DMS79 treated with DMSO at 0.1 percent for 48 hours (cell line): ENCODE measurements around the gene RFX5.
A peak's percentile ranks its signal among the peaks of the same experiment; 100 is the strongest.
"Not testable (repeated sequence)": the region's sequence is repeated elsewhere in the genome, so short reads cannot be mapped to it uniquely, and the experiment has no call there.

Source experiments
- DNase-seq: peaks from one replicate; lab custom pipeline; 2025; lab: John Stamatoyannopoulos, UW

Gene RFX5

DNA sequence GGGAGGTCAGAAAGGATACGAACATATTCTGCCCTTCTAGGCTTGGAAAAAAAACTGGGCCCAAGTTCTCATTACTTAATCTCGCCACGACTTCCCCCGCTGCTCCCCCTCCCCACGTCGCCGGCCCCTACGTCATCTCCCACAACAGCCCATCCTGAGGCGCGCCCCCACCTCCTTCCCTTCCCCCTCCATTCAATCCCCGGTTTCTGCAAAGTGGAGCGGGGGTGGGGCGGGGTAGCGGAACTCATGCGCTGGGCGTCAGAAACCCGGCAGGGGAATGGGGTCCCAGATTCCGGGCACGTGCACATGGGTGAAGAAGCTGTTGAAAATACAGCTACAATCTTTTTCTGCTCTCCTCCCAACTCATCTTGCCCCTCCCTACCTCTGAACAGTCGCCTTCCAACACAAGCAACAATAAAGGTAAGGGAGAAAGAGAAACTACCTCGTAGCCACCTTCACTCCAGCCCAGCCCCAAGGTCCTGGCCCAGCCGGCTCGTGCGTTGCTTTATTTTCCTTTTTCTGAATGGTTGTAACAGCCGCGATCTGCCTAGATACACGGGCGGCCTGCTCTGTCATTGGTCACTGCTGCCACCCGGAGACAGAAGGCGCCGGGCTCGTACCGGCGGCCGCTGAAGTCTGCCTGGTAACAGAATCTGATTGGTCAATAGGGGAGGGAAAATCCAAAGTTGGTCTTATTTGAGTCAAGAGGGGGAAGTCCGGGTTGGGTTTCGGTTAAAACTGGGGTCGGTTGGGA is at the start of gene RFX5:
TSS of gene RFX5 (minus strand) at position 484 of the 754 bp plus-strand sequence. CDS start 932 bp downstream, outside the sequence.
- peak; percentile 97 for DNase-seq

DNA sequence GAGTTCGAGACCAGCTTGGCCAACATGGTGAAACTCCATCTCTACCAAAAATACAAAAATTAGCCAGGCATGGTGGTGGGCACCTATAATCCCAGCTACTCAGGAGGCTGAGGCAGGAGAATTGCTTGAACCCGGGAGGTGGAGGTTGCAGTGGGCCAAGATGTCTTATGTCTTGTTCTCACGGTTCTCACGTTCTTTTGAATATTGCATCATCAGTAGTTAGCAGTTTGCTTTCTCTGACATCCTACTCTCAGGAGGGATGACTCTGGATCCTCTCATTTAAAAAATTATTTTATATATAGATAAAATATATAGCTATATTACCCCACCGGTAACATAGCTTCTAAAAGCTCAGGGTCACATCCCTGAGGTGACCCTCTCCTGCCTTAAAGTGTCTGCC is 49.2 kb upstream of the RFX5 start:
- not testable (repeated sequence) for DNase-seq

DNA sequence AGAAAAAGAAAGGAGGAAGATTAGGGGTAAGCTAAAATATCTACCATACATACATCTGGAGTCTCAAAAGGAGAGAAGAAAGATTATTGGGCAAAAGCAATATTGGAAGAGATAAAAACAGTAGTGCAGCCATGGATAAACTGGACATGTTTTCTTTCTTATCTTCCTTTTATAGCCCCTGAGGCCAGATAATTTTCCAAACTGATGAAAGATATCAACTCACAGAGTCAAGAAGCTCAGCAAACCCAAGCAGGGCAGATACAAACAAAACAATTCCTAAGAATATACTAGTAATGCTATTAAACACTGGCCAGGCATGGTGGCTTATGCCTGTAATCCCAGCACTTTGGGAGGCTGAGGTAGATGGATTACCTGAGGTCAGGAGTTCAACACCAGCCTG is 46.5 kb upstream of the RFX5 start:
- DNase-seq = no peak

DNA sequence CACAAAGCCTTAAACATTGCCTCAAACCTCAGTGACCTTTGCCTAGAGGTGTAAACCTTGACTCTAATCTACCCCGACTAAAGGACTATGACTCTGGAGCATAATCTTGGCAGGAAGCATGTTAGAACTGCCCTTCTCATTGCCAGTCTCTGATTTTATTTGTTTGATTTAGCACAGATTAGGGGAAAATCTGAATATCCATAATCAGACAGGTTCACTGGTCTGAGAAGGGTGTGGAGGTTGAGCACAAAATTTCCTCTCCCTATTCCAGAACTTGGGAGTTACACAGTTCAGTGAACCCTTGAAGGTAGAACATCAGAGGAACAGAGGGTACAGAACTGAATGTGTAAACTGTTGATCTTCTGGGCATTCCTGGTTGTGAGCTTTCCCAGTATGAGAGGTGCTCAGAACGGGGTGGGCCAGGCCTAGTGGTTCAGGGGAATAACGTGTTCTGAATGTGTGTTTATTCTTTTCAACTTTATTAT is 44.1 kb upstream of the RFX5 start:
- no peak for DNase-seq

DNA sequence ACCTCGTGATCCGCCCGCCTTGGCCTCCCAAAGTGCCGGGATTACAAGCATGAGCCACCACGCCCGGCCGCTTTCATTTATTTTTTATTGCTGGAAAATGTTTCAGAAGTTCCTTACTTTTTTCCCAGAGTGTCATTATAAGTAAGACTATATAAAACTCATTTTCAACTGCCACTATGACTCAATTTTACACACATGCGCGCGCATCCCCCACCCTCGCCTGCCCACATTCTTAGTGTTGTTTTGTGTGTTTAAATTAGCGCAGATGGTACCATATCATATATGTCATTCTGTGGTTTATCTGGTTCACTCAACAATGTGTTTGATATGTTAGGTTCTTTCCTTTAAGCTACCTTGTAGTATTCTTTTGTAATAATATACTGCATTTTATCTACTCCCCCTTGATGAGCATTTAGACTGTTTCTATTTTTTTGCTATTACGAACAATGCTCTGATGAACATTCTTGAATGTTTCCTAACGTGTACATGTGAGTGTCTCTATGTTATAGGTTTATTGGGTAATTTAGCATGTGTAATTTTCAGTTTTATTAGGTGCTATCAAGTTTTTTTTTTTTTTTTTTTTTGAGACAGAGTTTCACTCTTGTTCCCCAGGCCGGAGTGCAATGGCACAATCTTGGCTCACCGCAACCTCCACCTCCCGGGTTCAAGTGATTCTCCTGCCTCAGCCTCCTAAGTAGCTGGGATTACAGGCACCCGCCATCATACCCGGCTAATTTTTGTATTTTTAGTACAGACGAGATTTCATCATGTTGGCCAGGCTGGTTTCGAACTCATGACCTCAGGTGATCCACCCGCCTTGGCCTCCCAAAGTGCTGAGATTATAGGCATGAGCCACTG is 43.4 kb upstream of the RFX5 start:
- not testable (repeated sequence) for DNase-seq

DNA sequence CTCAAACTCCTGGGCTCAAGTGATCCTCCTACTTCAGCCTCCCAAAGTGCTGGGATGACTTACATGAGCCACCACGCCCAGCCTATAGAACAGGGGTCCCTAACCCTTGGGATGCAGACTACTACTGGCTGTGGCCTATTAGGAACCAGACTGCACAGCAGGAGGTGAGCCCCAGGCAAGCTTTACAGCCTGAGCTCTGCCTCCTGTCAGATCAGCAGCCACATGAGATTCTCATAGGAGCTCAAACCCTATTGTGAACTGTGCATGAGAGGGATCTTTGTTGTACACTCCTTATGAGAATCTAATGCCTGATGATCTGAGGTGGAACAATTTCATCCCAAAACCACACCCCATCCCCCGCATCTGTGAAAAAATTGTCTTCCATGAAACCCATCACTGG is 39.0 kb upstream of the RFX5 start:
- no peak for DNase-seq

DNA sequence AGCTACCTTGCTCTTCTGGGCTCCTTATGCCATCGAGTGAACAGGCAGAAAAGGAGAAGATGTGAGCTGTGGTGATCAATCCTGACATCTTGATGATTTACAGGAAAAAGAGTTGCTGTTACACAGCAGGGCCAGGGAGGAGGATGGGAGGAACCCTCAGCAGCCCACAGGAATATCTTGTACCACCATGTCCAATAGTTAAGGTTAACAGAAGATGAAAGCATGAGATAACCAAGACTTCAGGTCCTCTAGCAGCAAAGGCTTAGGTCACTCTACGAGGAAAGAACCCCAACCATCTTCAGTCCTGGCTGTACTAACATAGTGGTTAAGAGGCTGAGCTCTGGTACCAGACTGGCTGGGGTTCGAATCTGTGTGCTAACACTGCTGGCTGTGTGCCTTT is 37.5 kb upstream of the RFX5 start:
- no peak for DNase-seq

DNA sequence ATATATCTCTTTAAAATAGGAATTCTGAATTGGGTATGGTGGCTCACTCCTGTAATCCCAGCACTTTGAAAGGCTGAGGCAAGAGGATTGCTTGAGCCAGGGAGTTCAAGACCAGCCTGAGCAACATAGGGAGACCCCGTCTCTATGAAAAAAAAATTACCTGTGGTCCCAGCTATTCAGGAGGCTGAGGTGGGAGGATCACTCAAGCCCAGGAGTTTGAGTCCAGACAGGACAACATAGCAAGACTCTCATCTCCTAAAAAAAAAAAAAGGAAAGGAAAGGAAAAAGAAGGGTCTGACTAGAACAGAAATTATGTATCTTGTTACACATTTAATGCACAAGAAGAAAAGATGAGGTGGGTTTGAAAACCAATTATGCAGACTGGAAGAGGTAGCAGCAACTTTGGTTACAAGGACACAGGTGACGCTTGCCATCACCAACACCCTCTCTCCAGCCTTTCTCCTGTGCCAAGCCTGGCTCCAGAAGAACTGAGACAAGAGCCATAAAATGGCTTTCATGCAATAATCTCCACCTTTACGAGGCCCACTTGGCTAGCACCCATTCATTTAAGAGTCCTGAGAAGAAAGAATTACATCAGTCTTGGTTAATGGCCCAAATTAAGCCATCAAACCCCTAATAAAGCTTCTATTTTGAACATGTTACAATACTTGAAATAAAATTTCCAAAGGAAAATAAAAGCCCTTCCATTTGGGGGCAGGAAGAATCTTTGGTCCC is 30.3 kb upstream of the RFX5 start:
- peak; percentile 99 for DNase-seq

DNA sequence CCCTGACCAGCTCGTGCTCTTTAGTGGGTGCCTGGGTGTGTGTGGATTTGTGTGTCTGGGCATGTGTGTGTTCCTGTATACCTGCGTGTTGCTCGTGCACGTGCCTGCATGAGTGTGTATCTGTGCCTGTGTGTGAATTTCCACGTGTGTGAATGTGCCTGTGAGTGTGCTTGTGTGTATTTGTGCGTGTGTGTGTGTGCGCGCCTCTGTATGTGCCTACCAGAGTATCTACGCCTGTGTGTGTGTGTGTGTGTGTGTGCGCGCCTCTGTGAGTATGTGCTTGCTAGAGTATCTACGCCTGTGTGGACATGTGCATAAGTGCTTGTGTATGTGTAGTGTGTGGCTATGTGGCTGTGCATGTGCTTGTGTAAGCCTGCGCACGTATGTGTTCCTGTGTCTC is 26.1 kb upstream of the RFX5 start:
- no peak for DNase-seq

DNA sequence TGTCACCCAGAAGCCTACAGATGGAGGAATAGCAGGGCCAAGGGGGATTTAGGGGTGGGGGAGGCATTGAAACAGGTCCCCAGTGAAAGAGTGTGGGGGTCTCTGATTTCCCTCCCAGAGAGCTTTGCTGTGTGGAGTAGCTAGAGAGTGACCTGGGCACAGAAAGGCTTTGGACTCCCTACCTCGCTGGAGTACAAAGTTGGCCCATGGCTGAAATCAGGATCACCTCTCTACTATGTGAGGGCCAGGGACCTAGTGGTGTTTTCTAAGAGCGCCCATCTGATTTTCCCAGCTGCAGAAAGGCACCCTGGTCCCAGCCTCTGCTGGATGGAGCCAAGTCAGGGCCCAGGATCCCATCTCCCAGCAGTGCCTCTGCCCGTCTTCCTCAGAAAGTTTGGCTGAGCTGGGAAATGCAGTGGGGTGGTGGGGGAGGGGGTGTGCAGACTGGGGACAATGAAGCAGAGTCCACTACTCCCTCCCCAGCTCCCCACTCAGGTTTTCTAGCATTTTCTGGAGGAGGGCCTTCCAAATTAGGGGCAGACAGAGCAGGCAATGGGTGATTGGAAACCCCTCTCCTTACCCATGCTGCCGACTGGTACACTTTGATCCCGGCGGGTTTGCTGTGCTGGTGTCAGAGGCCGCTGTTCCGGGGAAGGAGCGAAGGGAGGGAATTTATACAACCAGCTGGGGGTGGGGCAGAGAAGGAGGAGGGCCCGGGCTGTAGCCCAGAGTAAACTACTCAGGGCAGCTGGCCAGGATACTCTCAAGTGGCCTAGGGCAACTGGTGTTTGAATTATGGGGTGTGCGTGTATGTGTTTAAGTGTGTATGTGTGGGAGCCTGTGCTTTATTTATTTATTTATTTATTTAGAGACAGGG is 25.2 kb upstream of the RFX5 start, which contains the start of gene SELENBP1:
TSS of gene SELENBP1 (minus strand) at position 648 of the 877 bp plus-strand sequence. CDS start at position 584, 64 bp downstream.
- DNase-seq = peak; percentile 92

DNA sequence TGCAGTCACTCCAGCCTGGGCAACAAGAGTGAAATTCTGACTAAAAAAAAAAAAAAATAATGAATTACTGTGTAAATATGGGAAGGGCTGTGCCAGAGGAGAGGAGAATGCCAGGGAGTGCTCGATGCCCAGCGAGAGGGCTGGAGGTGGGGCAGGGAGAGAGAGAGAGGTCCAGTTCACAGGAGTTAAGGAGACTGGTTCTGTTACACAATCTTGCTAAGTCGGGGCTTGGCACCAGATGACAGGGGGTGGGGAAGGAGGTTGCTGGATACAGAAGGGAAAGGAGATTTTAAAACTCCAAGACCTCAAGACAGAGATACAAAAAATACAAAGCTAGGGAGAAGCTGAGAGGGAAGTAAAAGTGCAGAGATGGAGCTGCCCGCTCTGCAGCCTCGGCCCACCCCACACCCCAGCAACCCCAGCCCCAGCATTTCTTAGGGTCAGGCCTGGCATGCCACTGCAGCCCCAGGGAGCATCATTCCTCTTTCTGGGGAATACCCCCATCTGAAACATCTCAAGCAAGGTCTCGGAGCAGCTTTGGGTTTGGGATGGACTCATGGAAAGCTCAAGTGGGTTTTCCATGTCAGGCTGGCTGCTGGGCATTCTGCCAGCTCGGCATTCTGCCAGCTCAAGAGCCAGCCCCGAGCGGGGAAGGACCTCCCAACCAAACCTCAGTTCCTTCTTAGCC is 24.5 kb upstream of the RFX5 start:
- peak; percentile 78 for DNase-seq

DNA sequence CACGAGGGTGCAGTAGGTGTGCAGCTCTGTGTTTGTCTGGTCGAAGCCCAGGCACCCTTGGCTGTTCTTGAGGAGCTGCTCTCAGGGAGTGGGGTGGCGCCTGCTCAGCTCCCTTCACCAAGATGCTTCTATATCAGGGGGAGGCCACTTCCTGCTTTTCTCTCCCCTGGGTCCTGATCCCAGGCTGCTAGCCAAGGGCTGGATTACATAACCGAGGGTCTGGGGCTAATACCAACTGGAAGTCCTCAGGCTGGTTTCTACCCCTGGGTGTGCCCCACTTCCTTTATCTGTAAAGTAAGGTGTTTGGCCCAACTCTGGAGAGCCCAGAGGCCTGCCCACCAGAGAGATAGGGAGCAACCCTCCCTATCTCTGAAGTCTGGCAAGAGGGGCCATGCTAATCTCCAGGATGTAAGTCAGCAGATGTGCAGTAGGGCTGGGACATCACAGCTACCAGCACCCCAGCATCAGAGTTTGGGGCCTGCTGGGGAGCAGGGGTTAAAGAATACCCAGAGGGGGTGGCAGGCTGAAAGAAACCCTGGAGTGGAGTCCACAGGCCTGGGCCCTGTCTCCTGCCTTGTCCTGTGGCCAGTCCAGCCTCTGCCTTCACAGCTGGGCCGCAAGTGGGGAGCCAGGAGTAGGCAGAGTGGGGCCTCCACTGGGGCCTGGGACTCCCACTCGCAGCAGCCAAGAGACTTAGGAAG is 23.3 kb upstream of the RFX5 start:
- DNase-seq = peak; percentile 15

DNA sequence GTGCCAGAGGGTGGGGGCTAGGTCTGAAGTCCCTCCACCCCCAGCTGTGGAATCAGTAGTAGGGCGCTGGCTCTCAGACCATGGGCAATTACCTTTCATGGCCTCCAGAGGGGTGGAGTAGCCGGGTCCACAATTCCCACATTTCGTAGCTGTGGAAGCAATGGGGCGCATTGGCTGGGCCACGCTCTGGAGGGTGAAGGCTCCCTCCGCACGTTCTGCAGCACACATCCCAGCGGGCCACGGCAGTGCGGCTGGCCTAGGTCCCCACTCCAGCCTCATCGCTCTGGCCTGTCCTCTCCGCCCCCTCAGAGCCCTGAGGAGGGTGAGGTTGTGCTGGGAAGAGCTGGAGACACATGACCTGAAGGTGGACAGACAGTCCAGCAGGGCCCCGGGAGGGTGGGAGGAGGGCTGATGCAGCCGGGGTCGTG is 22.6 kb upstream of the RFX5 start:
- DNase-seq = no peak

DNA sequence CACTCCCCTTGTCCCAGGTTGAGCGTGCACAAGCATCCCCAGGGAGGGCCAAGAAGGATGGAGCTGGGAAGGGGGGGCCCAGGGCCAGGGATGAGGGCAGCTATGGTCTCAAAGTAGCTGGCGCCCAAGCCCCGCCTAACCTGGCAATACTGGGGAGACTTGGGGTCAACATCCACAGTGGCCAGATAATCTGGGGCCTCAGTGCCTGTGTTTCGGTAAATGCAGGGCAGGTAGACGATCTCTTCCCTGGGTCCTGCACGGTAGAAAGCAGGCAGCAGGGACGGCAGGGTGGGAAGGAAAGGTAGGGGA is 22.2 kb upstream of the RFX5 start:
- DNase-seq = no peak

DNA sequence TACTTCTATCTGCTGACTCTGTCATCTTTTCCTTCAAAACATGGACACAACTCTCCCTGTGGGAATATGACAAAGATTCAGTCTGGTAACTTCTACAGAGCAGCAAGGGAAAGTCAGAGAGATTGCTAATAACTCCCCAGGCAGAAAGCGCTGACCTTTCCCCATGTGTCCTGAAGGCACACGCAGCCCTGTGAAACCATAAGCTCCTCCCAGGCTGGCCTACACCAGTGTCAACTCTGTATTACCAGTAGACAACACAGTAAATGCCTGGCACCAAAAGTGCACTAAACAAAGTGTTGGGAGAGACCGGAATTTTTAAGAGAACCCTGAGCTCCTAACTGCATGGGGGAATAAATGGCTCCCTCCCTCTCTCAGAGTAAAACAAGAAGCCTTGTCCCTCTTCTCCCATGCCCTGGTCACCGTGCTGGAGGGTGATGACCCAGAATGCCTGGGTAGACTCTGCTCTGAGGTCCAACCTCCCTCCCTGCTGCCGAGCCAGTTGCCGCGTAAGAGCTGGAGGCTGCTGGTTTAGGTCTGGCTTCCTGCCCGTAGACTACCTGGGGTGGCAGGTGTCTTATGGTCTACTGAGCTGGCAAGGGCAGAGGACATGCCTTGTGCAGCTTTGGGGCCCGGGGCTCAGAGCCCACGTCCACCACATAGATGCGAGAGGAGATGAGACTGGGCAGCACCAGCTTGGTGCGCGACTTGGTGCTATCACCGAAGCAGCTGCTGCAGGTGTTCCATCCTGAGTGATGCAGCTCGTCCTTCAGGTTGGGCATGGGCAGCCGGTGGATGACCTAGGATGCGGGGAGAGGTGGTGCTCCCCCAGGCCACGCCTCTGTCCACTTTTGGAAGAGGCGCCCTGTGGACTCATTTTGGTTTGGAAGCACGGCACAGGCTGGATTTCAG is 21.6 kb upstream of the RFX5 start:
- peak; percentile 83 for DNase-seq

DNA sequence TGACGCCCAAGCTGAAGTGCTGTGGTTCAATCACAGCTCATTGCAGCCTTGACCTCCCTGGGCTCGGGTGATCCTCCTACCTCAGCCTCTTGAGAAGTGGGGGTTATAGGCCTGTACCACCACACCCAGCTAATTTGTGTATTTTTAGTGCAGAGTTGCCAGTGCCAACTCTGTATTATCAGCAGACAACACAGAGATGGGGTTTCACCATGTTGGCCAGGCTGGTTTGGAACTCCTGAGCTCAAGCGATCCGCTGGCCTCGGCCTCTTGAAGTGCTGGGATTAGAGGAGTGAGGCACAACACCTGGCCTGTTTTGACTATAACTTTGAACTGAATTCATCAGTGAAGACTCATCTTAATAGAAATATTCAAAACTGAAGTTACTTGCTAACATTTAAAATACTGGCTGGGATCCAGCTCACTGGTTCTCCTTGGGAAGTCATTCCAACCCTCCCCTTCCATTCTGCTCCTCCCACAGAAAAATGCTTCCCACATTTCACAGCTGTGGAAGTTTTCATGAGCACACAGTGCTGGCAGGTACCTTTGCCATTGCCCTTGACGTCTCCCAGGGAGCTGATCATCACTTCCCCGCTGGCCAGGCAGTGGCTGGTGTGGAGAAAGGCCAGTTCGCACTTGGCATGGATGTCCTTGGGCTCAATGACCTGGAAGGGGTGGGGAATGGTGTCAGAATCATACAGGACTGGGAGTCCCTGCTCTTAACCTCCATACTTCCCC is 20.8 kb upstream of the RFX5 start:
- DNase-seq = no peak

DNA sequence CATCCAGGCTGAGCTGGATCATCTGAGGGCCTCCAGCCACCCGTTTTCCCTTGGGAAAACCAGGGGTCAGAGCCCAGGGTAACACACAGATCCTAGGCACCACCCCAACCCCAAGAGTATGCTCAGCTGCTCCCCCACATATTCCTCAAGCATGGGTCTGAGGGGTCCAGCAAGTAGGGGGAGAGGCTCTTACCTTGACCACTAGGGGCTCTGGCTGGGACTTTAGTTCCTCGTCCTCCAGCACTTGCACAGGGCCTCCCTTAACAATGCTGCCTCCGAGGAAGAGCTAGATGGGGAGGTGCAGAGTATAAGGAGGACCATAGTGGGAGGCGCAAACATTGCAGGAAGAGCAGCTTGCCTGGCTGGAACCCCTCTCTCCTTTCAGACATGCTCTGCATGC is 17.9 kb upstream of the RFX5 start:
- DNase-seq = no peak
